K562 (cell line): ENCODE results near the gene ELOF1.
A peak's percentile ranks its signal among the peaks of the same experiment; 100 is the strongest.

Experiments used
- ARHGAP35 ChIP-seq: fragments of 450-650 bp; IDR thresholded peaks from 2 replicates; pipeline ENCODE4 v1.6.1; 2018; ENCODE audit not compliant: partially characterized antibody
- CC2D1A ChIP-seq: fragments of 450-650 bp; IDR thresholded peaks from 2 replicates; pipeline ENCODE4 v1.6.1; 2017; ENCODE audit warnings: mild to moderate bottlenecking
- EZH2 ChIP-seq: IDR thresholded peaks from 2 replicates; pipeline ENCODE4 v1.6.1; 2012; ENCODE audit warnings: low read depth, mild to moderate bottlenecking, inconsistent platforms, low read length, borderline replicate concordance
- GABPA ChIP-seq: fragments of 200-800 bp; sonication (Bioruptor generic); conservative IDR thresholded peaks from 2 replicates; pipeline ENCODE4 v1.6.1; 2016; ENCODE audit warnings: low read depth, missing genetic modification characterization, missing compliant biosample characterization
- HCFC1 ChIP-seq: IDR thresholded peaks from 2 replicates; pipeline ENCODE4 v1.6.1; 2012; ENCODE audit warnings: low read depth, low read length, improper control_type of control experiment
- HDAC2 ChIP-seq: fragments of 450-650 bp; IDR thresholded peaks from 2 replicates; pipeline ENCODE4 v1.6.1; 2016; ENCODE audit warnings: mild to moderate bottlenecking
- RCOR1 ChIP-seq, 2 experiments: IDR thresholded peaks; 2 replicates each; pipeline ENCODE4 v1.6.1; 2012; ENCODE audit warnings: low read depth in 2 of 2, low read length in 2 of 2, borderline replicate concordance in 1 of 2, improper control_type of control experiment in 1 of 2
- ZFPM2 ChIP-seq: fragments of 250-450 bp; sonication (Bioruptor Pico); IDR thresholded peaks from 2 replicates; pipeline ENCODE4 v1.5.1; 2022; ENCODE audit warnings: mild to moderate bottlenecking
- ZNF263 ChIP-seq: sonication (generic); formaldehyde crosslinking; IDR thresholded peaks from 2 replicates; pipeline ENCODE4 v1.8.0; 2022; ENCODE audit warnings: mild to moderate bottlenecking, missing genetic modification reagents, borderline replicate concordance
- TF ChIP-seq, protein P1 (sequence below), 3 experiments: IDR thresholded peaks in 2 of 3; conservative IDR thresholded peaks in 1 of 3; 2 replicates each; pipeline ENCODE4 v1.5.1; 2011 to 2012; ENCODE audit warnings: low read length in 3 of 3, mild to moderate bottlenecking in 3 of 3, control low read depth in 2 of 3, improper control_type of control experiment in 1 of 3, inconsistent platforms in 1 of 3, low read depth in 1 of 3, mixed read lengths in 1 of 3, moderate library complexity in 1 of 3; ENCODE audit not compliant: insufficient read depth in 2 of 3

DNA sequence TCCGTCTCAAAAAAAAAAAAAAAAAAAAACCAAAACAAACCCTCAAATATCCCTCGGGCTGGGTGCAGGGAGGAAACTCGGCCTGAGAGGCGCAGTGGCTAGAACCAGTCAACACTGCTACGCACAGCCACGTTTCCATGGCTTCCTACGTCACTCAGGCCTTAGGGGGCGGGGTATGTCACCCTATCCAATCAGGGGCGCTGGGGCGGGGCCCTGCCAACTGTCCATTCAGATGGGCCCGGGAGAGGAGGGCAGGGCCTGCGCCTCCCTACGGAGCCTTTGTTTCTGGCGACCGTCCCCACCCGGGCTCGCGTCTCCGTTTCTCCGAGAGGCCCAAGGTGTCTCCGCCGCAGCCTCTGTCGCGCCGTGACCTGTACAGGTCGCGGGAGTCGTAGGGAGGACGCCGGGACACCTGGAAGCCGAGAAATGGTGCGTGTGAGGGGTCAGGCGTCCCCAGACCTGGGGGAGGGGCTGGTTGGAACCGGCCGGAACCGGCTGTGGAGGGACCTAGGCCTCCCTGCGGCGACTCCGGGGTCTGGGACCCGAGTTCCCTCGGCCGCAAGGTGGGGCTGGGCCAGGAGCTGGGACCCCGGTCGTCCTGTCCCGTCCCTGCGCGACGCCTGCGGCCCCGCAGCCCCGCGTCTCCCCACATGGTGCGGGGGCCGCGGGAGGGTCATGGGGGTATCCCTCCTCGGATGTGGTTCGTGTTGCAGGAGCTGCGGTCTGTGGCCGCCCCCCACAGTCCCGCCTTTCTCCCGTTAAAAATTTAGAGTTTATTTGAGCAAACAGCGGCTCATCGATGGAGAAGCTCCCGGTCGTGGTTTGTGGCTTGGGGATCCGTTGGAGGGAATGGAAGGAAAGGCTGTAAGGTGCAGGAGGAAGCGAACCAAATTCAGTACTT lies 38.4 kb upstream of the ELOF1 start, which contains the start of gene ZNF627:
- TF ChIP-seq CC2D1A = no peak; the same call in 1 of the 2 replicates
- peak; percentile 36; the same call in 1 of the 2 replicates for TF ChIP-seq GABPA (tag)
- TF ChIP-seq HCFC1 = no peak
- TF ChIP-seq EZH2 = no peak
- no peak for TF ChIP-seq ZNF263
- TF ChIP-seq RCOR1 (IDR thresholded peaks at IDR 0.05; ENCODE audit: borderline replicate concordance in 1 of 2, low read depth in 2 of 2, low read length in 2 of 2) = no peak
- 0 out of 2 replicates have a peak, but pooled peaks have one; percentile 15 for TF ChIP-seq HDAC2
- TF ChIP-seq, protein P1, sequence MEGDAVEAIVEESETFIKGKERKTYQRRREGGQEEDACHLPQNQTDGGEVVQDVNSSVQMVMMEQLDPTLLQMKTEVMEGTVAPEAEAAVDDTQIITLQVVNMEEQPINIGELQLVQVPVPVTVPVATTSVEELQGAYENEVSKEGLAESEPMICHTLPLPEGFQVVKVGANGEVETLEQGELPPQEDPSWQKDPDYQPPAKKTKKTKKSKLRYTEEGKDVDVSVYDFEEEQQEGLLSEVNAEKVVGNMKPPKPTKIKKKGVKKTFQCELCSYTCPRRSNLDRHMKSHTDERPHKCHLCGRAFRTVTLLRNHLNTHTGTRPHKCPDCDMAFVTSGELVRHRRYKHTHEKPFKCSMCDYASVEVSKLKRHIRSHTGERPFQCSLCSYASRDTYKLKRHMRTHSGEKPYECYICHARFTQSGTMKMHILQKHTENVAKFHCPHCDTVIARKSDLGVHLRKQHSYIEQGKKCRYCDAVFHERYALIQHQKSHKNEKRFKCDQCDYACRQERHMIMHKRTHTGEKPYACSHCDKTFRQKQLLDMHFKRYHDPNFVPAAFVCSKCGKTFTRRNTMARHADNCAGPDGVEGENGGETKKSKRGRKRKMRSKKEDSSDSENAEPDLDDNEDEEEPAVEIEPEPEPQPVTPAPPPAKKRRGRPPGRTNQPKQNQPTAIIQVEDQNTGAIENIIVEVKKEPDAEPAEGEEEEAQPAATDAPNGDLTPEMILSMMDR (IDR thresholded peaks at IDR 0.05 in 2 of 3, conservative IDR thresholded peaks at IDR 0.05 in 1 of 3; ENCODE audit: insufficient read depth in 2 of 3, low read depth in 1 of 3, low read length in 3 of 3) = peak; percentile 9 to 44 (median 19); a peak in 2 of 6 replicates
- TF ChIP-seq ZFPM2 (CRISPR knock-in tag) = no peak
- no peak for TF ChIP-seq ARHGAP35
